Epithelial cell of proximal tubule (primary cell): ENCODE measurements around the gene PHLDA2. TPM values are rescaled to one million over a fixed set of nuclear protein-coding genes. Genes with fewer than 3 reads are reported as not detected.

Experiments
- DNase-seq: peaks from one replicate; pipeline ENCODE4 v3.0.0-alpha.2; 2011; ENCODE audit warnings: low read depth
- H3K4me3 ChIP-seq: 2 replicates; pipeline ENCODE4 v1.5.1; 2011; ENCODE audit warnings: low read depth, mild to moderate bottlenecking, low read length
- CTCF ChIP-seq: conservative IDR thresholded peaks from 2 replicates; pipeline ENCODE4 v1.5.1; 2012; ENCODE audit warnings: low read depth, mild to moderate bottlenecking, low read length
- total RNA-seq: library from RNA; depleted of rRNA; stranded (reverse); fragments of >200 nt; gene quantifications from 2 replicates; pipeline ENCODE4 v1.2.3, GENCODE V29; 2015

Gene PHLDA2
- total RNA-seq, 1 donor from 2014 or later = 63.1 TPM

- DNase-seq = no peak
- no peak overlapping the region for H3K4me3 ChIP-seq
- TF ChIP-seq CTCF = no peak
These were observed 35.6 kb upstream of the PHLDA2 start for GRCh38 chr11:2964782-2965181.

GRCh38 chr11:2963761-2964160 lies 34.5 kb upstream of the PHLDA2 start:
- no peak for TF ChIP-seq CTCF
- DNase-seq = no peak
- no peak overlapping the region for H3K4me3 ChIP-seq

- no peak overlapping the region for H3K4me3 ChIP-seq
- DNase-seq = no peak
- TF ChIP-seq CTCF = no peak
These were observed 34.0 kb upstream of the PHLDA2 start for GRCh38 chr11:2963112-2963754.

- TF ChIP-seq CTCF = no peak
- DNase-seq = no peak
- H3K4me3 ChIP-seq = no peak overlapping the region
These were observed 31.9 kb upstream of the PHLDA2 start for GRCh38 chr11:2961080-2961479.

GRCh38 chr11:2960139-2960538 lies 30.9 kb upstream of the PHLDA2 start:
- DNase-seq = no peak

GRCh38 chr11:2958251-2958650 lies 29.0 kb upstream of the PHLDA2 start:
- no peak overlapping the region for H3K4me3 ChIP-seq
- TF ChIP-seq CTCF = no peak
- DNase-seq = no peak

More at GRCh38 chr11:2960139-2960538, 30.9 kb upstream of the PHLDA2 start:
- no peak overlapping the region for H3K4me3 ChIP-seq
- TF ChIP-seq CTCF = no peak

GRCh38 chr11:2955906-2956476 lies 26.8 kb upstream of the PHLDA2 start:
- H3K4me3 ChIP-seq = no peak overlapping the region
- TF ChIP-seq CTCF = peak; percentile 28
- no peak for DNase-seq
